Measurements from ENCODE around the gene ADSS2. TPM values are rescaled to one million over a fixed set of nuclear protein-coding genes. Genes with fewer than 3 reads are reported as not detected.

Gene ADSS2
- total and polyA plus RNA-seq, 2 of the 4 experiments (the other 2 are of a cell fraction) = 14.9 to 30.1 TPM

DNA sequence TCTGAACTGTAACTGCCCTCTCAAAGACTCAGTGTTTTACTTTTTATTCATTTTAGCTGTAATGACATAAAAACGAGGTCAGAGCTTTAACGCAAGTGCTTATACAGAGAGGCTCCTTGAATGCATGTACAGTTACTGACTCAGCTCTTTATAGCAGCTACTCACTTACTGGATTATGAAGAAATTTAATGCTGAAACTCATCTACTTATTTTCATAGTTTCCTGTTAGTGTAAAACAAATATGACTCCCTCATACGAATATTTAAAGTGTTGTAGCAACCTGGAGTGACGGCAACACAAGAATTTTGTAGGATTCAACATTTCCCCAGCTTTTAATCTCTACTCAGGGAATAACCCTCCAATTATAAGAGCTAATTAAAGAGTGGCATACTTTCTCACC, 32.7 kb downstream of the ADSS2 start:
- ChIA-PET POLR2A (ENCODE audit: unreplicated experiment) (no interaction called here), CTCF (no interaction called here)
- no peak overlapping the region for H3K23ac ChIP-seq (ENCODE audit: low read depth, low read length)
- no peaks in the 10 kb centered on the region for H3K27me3 ChIP-seq (ENCODE audit: control insufficient read depth, insufficient read depth, low read length)
- no peak overlapping the region for H3K4me2 ChIP-seq (ENCODE audit: low read depth, low read length)
- H2BK20ac ChIP-seq (ENCODE audit: low read depth, low read length) = no peak overlapping the region
- H2BK15ac ChIP-seq (ENCODE audit: low read depth, low read length) = no peak overlapping the region
- peaks cover 3 to 4% of the 10 kb centered on the region in 2 experiments; a peak in 2 of 4 replicates for H3K79me1 ChIP-seq (ENCODE audit: low read depth in 1 of 2, low read length in 2 of 2)
- no peak overlapping the region for H3K4ac ChIP-seq (ENCODE audit: low read depth, low read length)
- intact Hi-C loops (cut with micrococcal nuclease) = no loop called here
- no peak overlapping the region for H2AK5ac ChIP-seq (ENCODE audit: low read depth, low read length)
- peak; percentile 71 for TF ChIP-seq MAFK (IDR thresholded peaks at IDR 0.05; ENCODE audit: low read depth, low read length)
- TF ChIP-seq, protein P1, sequence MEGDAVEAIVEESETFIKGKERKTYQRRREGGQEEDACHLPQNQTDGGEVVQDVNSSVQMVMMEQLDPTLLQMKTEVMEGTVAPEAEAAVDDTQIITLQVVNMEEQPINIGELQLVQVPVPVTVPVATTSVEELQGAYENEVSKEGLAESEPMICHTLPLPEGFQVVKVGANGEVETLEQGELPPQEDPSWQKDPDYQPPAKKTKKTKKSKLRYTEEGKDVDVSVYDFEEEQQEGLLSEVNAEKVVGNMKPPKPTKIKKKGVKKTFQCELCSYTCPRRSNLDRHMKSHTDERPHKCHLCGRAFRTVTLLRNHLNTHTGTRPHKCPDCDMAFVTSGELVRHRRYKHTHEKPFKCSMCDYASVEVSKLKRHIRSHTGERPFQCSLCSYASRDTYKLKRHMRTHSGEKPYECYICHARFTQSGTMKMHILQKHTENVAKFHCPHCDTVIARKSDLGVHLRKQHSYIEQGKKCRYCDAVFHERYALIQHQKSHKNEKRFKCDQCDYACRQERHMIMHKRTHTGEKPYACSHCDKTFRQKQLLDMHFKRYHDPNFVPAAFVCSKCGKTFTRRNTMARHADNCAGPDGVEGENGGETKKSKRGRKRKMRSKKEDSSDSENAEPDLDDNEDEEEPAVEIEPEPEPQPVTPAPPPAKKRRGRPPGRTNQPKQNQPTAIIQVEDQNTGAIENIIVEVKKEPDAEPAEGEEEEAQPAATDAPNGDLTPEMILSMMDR (conservative IDR thresholded peaks at IDR 0.05; ENCODE audit: low read depth, low read length) = no peak
- no peak overlapping the region for H3K18ac ChIP-seq (ENCODE audit: low read depth, low read length)
- no peaks in the 10 kb centered on the region for H4K20me1 ChIP-seq (ENCODE audit: insufficient read depth, low read length)
- H3K27ac ChIP-seq (ENCODE audit: insufficient read depth, low read length) = no peak overlapping the region
- WGBS, 2 experiments (ENCODE audit: extremely low coverage in 2 of 2, insufficient read length in 1 of 2) = no CpG with 5 or more reads among the region's 4 CpGs
- H2AFZ ChIP-seq (replicated peaks; ENCODE audit: low read length, poor library complexity) = no peak overlapping the region
- no peak overlapping the region for H2AK9ac ChIP-seq (replicated peaks; ENCODE audit: low read depth, low read length, poor library complexity)
- no peak overlapping the region for H3K4me3 ChIP-seq (ENCODE audit: insufficient read depth, low read depth, low read length)
- no peak overlapping the region for H4K8ac ChIP-seq (ENCODE audit: low read depth in 2 of 2, low read length in 2 of 2)
- no peaks in the 10 kb centered on the region for H3K9me3 ChIP-seq (ENCODE audit: control insufficient read depth, insufficient read depth, low read length)
- no peak overlapping the region for H3K9ac ChIP-seq (ENCODE audit: low read depth, low read length)
- dilution Hi-C loops (cut with HindIII; ENCODE audit: low sequenced_read_pairs, unreplicated experiment) = no loop called here
- H4K5ac ChIP-seq (ENCODE audit: low read depth, low read length) = no peak overlapping the region
- H2BK5ac ChIP-seq (ENCODE audit: low read depth, low read length, poor library complexity, severe bottlenecking) = no peak overlapping the region
- no peak overlapping the region for H4K91ac ChIP-seq (ENCODE audit: insufficient read depth, low read depth, low read length)
- no peak overlapping the region for H3K14ac ChIP-seq (replicated peaks; ENCODE audit: low read depth, low read length)
- ATAC-seq (ENCODE audit: low read depth) (no peak), DNase-seq (peak; percentile 18)
- H3K9me1 ChIP-seq (ENCODE audit: insufficient read depth, low read length) = no peaks in the 10 kb centered on the region; the same call in 1 of the 2 replicates
- H3K4me1 ChIP-seq (ENCODE audit: control insufficient read depth, insufficient read depth, low read length) = no peaks in the 10 kb centered on the region
- no TSS peak for BruUV-seq (replicated peaks)
- H2BK120ac ChIP-seq (ENCODE audit: low read depth, low read length) = no peak overlapping the region
- in situ Hi-C loops (cut with MboI; ENCODE audit: low sequenced_read_pairs) = no loop called here
- no peak overlapping the region for H3K56ac ChIP-seq (ENCODE audit: extremely low read depth, insufficient read depth, low read length)
- peaks cover 32% of the 10 kb centered on the region for H3K36me3 ChIP-seq (ENCODE audit: control insufficient read depth, insufficient read depth, low read length)

Measured in IMR-90 (cell line).